Iris pigment epithelial cell (primary cell): ENCODE measurements around the gene SERPINB7.
"Not testable (repeated sequence)": the region's sequence is repeated elsewhere in the genome, so short reads cannot be mapped to it uniquely, and the experiment has no call there.

ENCODE experiments used
- DNase-seq: peaks from one replicate; pipeline ENCODE4 v3.0.0-alpha.2; 2011; ENCODE audit warnings: low read depth

Gene SERPINB7, protein sequence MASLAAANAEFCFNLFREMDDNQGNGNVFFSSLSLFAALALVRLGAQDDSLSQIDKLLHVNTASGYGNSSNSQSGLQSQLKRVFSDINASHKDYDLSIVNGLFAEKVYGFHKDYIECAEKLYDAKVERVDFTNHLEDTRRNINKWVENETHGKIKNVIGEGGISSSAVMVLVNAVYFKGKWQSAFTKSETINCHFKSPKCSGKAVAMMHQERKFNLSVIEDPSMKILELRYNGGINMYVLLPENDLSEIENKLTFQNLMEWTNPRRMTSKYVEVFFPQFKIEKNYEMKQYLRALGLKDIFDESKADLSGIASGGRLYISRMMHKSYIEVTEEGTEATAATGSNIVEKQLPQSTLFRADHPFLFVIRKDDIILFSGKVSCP

DNA sequence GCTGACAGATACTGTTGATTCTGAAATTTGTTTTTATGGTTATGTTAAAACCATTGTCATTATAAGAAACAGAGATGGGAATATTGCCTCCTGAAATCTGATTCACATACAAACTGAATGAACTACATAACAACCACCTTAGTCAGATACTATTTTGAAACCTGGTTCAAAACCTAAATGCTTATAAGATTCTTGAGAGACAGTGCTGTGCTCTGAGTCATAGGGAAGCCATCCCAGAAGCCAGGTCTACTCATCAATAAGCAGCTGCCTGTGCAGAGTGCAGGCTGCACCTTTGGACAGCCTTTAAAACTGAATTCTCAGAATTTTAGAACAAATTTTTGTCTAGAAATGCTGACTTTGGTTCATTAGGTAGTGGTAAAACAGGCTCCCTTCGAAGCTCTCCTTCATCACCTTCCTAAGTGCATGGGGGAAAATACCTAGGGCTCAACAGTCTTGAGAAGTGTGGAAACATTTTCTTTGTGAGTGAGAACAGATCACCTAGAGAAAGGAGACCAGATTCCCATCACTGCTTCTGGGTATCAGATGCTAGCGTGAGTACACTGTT is at the start of gene SERPINB7:
Gene SERPINB7, plus strand, starts transcription at position 253 of the 565 bp plus-strand sequence. CDS start 6,955 bp downstream, outside the sequence.
- peak; percentile 85 for DNase-seq

DNA sequence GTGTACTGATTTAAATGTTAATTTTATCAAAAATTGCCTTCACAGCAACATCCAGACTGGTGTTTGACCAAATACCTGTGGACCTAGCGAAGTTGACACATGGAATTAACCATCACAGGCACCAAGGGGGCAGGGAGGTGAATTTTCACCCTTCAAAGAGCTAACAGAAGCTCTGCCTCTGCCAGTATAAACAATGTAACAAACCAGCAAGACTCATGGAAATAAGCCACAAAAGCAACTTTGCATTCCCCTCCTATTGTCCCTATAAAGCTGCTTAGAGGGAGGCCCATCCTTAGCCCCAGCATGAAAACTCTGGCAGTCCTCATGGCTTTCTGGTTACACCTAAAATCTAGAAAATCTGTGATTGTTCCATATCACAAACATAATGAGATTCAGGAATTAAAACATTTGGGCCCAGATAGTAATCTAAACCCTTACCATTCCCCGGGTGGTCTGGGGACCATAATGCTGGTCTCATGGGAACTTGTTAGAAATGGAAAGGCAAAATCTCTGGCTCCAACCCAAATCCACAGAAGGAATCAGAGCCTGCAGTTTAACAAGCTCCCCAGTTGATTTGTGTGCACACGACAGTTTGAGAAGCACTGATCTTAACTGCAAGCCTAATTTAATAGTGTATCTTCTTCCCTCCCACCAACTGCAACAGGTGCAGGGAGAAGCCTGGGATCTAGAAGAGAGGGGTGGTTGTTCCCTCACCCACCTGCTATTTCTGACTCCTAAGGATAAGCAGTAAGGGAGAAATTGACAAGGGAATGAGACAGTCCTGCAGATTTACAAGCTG is 49.3 kb upstream of the SERPINB7 start:
- DNase-seq = no peak

DNA sequence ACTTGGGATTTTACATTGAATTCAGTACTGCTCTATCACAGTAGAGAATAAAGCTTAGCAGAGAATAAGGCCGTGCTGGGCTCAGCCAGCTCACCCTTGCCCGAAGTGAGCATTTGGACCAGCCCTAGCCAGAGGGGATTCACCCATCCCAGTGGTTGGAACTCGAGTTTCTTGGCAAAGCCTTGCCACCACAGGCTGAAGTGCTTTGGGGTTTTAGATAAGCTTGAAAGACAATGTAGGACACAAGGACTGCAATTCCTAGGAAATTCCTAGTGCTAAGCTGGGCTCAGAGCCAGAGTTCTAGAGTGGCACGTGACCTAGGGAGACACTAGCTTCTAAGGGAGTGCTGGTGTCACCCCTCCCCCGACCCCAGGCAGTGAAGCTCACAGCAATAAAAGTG is 44.4 kb upstream of the SERPINB7 start:
- DNase-seq = no peak

DNA sequence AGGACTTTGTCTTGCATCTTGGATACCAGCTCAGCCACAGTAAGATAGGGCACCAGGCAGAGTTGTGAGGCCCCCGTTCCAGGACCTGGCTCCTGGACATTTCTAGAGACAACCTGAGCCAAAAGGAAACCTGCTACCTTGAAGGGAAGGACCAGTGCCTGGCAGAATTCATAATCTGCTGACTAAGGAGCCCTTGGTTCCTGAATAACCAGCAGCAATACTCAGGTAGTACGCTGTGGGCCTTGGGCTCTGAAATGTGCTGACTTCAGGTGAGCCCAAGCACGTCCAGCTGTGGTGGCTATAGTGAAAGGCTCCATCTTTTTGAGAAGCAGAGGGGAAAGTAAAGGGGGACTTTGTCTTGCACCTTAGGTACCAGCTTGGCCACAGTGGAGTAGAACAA is 44.0 kb upstream of the SERPINB7 start:
- no peak for DNase-seq

GRCh38 chr18:63736876-63737275 is 38.3 kb upstream of the SERPINB7 start:
- no peak for DNase-seq

- peak; percentile 9 for DNase-seq
Measured at GRCh38 chr18:63741769-63742168, 33.4 kb upstream of the SERPINB7 start.

DNA sequence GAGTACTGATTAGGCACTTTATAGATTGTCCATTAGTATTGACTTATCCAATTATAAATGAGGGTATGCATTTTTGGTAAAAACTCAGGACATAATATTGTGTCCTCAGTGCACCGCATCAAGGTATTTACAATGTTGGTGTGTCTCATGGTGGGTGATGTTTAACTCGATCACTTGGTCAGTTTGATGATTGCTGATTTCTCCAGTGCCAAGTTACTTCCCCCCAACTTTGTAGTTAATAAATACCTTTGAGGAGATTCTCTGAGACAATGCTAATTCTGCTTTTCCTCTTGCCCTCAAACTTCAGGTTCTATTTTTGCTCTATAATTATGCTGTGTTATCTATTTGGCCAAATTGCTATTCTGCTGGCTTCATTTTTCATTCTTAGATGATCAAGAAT is 28.2 kb upstream of the SERPINB7 start:
- DNase-seq = no peak

- DNase-seq = no peak
Measured at GRCh38 chr18:63749489-63749888, 25.7 kb upstream of the SERPINB7 start.

- no peak for DNase-seq
Measured at GRCh38 chr18:63752636-63753035, 22.6 kb upstream of the SERPINB7 start.

DNA sequence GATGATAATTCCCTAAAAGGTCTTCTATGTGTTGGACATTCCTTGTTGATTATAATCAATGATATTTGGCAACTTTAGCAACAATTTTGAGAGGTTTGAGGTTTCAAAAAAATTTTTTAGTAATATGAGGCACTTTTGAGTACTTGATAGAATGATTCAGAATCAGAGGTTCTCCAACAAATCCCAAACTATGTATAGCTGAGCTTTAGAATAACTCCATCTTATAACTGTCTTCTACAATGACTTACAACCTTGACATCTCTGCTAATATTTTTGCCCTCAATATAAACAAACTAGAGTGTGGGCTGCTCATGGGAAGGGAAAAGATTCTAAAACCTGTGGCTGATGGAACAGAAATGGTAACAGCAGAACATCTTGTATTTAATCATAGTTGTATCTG is 21.5 kb upstream of the SERPINB7 start:
- DNase-seq = no peak

GRCh38 chr18:63757541-63757940 is 17.7 kb upstream of the SERPINB7 start:
- no peak for DNase-seq

GRCh38 chr18:63758615-63759240 is 16.5 kb upstream of the SERPINB7 start:
- peak; percentile 11 for DNase-seq

GRCh38 chr18:63759786-63760185 is 15.4 kb upstream of the SERPINB7 start:
- not testable (repeated sequence) for DNase-seq

DNA sequence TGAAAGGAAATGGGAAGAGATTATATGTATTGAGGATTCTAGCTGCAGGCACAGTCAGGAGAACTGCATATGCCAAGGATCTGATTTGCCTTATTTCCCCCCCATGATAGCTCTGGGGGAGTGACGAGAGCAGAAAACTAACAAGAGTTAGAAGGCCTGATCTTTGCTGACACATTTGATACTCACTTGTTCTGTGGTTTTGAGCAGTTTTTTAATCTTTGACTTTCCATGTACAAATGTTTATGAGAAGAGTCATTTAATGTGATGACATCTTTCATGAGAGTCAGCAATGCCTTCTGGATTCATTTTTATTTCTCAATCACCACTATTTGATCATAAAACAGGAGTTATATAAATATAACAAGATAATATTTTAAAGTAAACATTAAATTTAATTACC is 12.7 kb upstream of the SERPINB7 start:
- peak; percentile 65 for DNase-seq

DNA sequence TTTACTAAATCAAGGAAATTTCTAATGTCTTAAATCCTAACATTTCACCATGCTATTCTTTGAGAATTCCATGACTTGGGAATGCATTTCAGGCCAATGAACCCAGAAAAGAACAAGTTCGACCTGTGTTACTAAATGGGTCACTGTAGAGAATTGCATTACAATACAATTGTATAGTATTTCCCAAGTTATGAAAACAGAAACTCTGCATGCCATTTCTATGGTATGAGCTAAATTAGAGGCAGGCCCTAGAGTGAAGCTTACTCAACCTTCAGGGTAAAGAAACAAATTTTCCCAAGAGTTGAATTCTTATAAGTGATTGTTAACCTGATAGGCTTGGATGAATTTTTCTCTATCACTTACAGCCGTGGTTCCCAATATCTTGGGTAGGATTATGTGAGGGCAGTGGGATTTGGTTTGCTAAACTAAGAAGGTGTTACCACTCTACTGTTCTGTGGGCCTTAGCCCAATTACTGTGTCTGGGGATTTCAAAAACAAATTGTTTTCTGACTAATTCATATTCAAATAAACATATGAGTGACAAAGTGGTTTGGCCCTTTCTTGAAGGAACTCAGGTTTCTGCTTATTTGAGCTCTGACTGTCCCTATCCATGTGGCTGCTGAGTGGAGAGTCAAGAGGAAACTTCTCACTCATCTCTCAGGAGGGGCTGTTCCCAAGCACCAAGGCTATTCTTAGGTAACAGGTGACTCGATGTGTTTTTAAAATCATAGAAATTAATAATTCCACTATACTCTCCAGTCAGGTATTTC is 11.2 kb upstream of the SERPINB7 start:
- DNase-seq = peak; percentile 33

GRCh38 chr18:63765837-63766236 is 9.4 kb upstream of the SERPINB7 start:
- no peak for DNase-seq

DNA sequence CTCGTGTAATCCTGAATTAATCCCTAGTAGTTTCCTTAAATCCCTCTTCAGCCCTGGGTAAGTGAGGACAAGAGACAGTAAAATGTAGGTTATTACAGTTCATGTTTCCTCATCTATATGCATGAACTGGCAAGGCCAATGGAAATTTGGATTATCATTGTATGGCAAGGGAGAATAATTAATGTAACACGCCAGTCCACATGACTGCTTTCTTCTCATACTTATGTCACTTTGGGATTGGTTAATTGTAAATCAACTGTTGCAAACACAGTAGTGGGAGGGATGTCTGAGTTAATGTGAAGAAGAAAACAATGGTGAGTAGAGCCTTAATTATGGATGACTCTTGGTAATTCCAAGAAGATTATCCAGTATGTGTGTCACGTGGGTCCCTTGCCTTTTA is 1.7 kb upstream of the SERPINB7 start:
- no peak for DNase-seq

GRCh38 chr18:63774511-63774910 is 707 bp upstream of the SERPINB7 start:
- no peak for DNase-seq

DNA sequence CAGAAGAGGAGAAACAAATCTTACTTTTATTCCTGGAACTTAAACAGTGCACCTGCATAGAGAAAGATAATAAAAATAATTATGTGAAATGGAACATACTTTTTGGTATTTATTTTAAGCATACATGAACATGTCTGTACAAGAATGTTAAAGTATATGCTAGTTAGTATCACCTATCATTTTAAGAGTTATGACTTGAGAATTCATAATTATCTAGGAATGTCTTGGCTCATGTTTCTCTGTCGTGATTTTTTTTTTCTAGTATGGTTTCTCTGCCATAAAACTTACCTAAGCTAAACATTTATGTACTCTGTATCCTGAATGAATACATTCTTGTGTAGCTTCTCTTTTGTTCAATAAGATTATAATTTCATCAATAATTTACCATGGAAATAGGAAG is 4.2 kb downstream of the SERPINB7 start:
- DNase-seq = no peak

DNA sequence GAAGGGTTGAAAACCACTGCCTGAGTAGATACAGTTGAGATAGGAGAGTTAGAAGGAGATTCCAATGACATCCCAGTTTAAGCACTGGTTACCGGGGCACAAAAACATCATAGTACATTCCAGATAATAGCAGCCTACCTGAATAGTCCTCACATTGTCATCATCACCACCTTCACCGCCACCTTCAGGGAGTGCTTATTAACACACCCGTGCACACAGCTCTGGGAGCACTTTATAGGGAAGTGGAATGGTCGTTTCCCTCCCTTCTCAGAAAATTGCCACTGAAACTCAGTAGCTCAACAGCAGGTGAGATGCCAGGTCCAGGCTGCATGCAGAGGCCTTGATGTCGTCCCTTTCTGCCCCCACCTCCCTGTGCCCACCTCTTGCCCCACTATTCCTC is 8.2 kb downstream of the SERPINB7 start:
- DNase-seq = no peak

DNA sequence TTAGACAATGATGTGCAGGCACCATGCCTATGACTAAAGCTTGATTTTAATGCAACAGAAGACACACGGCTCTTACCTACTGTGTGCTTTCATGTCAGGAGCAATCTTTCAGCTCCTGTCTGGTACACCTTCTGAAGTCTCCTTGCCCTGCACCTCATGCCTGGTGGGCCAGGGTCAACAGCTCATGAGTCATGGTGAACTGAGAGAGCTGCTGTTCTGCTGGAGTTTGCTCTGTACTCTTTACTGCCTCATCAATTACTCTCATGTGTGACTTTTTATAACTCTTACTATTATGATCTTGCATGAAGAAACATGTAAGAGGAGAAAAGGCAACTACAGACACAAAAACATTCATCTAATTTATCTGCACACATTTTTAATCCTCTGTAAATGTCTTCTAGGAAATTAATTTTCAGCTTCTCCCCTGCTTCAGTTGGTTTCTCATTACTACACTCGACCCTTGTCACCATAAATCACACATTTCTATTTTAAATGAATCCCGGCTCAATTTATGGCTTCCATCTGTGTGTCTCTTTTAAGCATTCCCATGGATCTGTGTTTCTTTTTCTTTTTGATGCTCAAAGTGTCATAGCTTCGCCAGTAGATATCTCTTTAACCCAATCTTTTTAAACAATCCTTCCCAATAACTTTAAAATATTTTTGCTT is 9.7 kb downstream of the SERPINB7 start:
- no peak for DNase-seq
